Measurements from ENCODE around the gene CDKAL1.

DNA sequence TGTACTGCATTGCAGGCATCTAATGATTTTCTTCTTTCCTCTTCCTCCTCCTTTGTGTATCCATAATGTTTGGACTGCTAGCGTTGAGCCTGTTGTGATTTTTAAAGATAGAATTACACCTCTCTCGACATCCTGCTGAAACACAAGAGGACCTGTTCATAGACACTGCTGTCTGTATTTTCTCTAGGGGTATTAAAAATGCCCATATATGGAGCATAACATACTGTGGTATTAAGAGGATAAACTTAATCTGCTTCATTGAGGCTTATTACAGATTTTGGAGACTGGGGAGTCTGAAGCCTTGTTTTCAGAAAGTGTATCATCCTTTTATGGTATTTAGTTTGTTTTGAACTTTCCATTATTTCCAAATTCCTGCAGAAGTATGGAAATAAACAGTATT lies 414.3 kb downstream of the CDKAL1 start:
- TF ChIP-seq, protein P1, sequence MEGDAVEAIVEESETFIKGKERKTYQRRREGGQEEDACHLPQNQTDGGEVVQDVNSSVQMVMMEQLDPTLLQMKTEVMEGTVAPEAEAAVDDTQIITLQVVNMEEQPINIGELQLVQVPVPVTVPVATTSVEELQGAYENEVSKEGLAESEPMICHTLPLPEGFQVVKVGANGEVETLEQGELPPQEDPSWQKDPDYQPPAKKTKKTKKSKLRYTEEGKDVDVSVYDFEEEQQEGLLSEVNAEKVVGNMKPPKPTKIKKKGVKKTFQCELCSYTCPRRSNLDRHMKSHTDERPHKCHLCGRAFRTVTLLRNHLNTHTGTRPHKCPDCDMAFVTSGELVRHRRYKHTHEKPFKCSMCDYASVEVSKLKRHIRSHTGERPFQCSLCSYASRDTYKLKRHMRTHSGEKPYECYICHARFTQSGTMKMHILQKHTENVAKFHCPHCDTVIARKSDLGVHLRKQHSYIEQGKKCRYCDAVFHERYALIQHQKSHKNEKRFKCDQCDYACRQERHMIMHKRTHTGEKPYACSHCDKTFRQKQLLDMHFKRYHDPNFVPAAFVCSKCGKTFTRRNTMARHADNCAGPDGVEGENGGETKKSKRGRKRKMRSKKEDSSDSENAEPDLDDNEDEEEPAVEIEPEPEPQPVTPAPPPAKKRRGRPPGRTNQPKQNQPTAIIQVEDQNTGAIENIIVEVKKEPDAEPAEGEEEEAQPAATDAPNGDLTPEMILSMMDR (IDR thresholded peaks at IDR 0.05; ENCODE audit: insufficient read depth, low read length), result no peak
- no peak for TF ChIP-seq GABPA (IDR thresholded peaks at IDR 0.05; ENCODE audit: low read depth)
